Measurements from ENCODE around the gene FHIT. TPM values are rescaled to one million over a fixed set of nuclear protein-coding genes. Genes with fewer than 3 reads are reported as not detected.

FHIT gene
- total RNA-seq, 1 experiment from 2014 or later, result 9.8 TPM

DNA sequence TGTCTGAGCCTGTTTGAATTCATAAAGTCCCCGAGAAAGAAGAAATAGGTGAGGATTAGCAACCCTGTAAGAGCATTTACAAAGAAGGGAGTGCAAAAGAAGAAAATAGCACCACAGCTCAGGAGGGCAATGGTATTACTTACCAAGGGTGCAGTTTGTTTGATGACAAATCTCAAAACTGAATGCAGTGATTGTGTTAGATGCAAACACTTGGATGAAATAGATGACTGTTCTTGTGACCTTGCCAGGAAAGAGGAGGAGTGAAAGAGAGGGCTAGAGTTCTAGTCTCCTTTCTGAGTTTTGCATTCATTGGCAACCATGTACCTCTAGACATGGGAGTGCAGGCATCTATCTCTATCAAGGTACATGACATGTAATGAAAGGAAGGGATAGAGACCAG lies 1170.6 kb downstream of the FHIT start:
- intact Hi-C loops (cut with micrococcal nuclease; ENCODE audit: unreplicated experiment), result no loop called here
- ChIA-PET POLR2A (ENCODE audit: unreplicated experiment) (no interaction called here), CTCF (no interaction called here)
- no peak overlapping the region for H2AFZ ChIP-seq
- no peaks in the 10 kb centered on the region for H3K4me1 ChIP-seq (replicated peaks; ENCODE audit: insufficient read depth)
- H3K9me2 ChIP-seq (ENCODE audit: insufficient read depth), result no peaks in the 10 kb centered on the region
- no peak overlapping the region for H3K4me2 ChIP-seq
- no peak for DNase-seq
- H3K9me3 ChIP-seq (ENCODE audit: insufficient read depth, low read depth), result no peaks in the 10 kb centered on the region
- BruUV-seq (replicated peaks), result no TSS peak
- no peak overlapping the region for H3K4me3 ChIP-seq
- H3F3A ChIP-seq (ENCODE audit: insufficient read depth, low read depth), result no peaks in the 10 kb centered on the region
- TF ChIP-seq, protein P1, sequence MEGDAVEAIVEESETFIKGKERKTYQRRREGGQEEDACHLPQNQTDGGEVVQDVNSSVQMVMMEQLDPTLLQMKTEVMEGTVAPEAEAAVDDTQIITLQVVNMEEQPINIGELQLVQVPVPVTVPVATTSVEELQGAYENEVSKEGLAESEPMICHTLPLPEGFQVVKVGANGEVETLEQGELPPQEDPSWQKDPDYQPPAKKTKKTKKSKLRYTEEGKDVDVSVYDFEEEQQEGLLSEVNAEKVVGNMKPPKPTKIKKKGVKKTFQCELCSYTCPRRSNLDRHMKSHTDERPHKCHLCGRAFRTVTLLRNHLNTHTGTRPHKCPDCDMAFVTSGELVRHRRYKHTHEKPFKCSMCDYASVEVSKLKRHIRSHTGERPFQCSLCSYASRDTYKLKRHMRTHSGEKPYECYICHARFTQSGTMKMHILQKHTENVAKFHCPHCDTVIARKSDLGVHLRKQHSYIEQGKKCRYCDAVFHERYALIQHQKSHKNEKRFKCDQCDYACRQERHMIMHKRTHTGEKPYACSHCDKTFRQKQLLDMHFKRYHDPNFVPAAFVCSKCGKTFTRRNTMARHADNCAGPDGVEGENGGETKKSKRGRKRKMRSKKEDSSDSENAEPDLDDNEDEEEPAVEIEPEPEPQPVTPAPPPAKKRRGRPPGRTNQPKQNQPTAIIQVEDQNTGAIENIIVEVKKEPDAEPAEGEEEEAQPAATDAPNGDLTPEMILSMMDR (conservative IDR thresholded peaks at IDR 0.05), result no peak
- TF ChIP-seq EZH2 (IDR thresholded peaks at IDR 0.05; ENCODE audit: low read depth), result no peak
- H3K27ac ChIP-seq, result no peak overlapping the region
- H3K27me3 ChIP-seq (ENCODE audit: insufficient read depth, low read depth), result no peaks in the 10 kb centered on the region
- no peaks in the 10 kb centered on the region for H3K79me2 ChIP-seq (ENCODE audit: low read depth)
- H3K36me3 ChIP-seq (ENCODE audit: low read depth), result no peaks in the 10 kb centered on the region
- H4K20me1 ChIP-seq (ENCODE audit: insufficient read depth), result no peaks in the 10 kb centered on the region

DNA sequence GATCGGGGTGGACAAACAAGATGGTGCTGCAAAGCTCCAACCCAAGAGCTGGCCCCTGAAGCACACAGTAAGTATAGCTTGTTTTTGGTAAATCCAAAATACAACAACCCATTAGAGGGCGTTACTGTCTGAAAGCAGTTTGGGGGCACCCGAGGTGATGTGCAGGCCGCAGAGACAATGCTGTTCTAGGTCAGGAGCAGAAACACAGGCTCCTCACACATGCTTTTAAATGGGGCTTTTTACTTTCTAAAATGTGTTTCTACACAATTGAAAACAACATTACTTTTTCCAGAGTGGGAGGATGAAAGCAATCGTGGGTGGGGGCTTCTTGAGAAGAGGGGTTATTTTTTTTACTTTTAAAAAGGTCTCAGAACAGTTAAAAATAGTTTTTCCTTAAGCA lies 1172.2 kb downstream of the FHIT start:
- POLR2A ChIA-PET (ENCODE audit: unreplicated experiment), result no interaction called here
- Histone ChIP-seq H3K36me3 (ENCODE audit: low read depth) (no peaks in the 10 kb centered on the region), H3K27me3 (ENCODE audit: insufficient read depth, low read depth) (no peaks in the 10 kb centered on the region)

DNA sequence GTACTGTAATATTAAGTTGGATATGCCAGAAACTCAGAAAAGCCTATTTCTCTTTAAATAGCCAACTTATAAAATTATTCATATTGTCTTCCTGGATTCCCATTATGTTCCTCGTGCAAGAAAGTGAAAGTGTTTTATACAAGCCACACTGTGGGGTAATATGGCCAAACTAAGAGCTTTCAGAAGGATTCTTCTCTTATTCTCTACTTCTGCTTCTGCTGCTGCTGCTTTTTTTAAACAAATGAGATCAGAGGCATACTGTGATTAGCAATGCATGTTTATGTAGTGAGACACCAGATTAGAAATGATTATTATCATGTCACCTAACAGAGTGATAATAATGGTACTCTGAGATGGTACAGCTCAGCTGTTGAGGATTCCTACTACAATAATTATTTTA lies 1174.9 kb downstream of the FHIT start:
- no peaks in the 10 kb centered on the region for H3K36me3 ChIP-seq (ENCODE audit: low read depth)
- BruUV-seq (replicated peaks), result no TSS peak
- TF ChIP-seq, protein P1 (conservative IDR thresholded peaks at IDR 0.05), result no peak
- no peak for TF ChIP-seq EZH2 (IDR thresholded peaks at IDR 0.05; ENCODE audit: low read depth)
- H3K4me1 ChIP-seq (replicated peaks; ENCODE audit: insufficient read depth), result no peaks in the 10 kb centered on the region
- no peaks in the 10 kb centered on the region for H3F3A ChIP-seq (ENCODE audit: insufficient read depth, low read depth)
- no peak for DNase-seq
- no peaks in the 10 kb centered on the region for H3K27me3 ChIP-seq (ENCODE audit: insufficient read depth, low read depth)
- no peak overlapping the region for H3K4me3 ChIP-seq
- POLR2A ChIA-PET (ENCODE audit: unreplicated experiment), result no interaction called here
- H3K9me3 ChIP-seq (ENCODE audit: insufficient read depth, low read depth), result no peaks in the 10 kb centered on the region
- H4K20me1 ChIP-seq (ENCODE audit: insufficient read depth), result no peaks in the 10 kb centered on the region
- H3K4me2 ChIP-seq, result no peak overlapping the region
- H3K79me2 ChIP-seq (ENCODE audit: low read depth), result no peaks in the 10 kb centered on the region
- no peak overlapping the region for H2AFZ ChIP-seq
- CTCF ChIA-PET, result no interaction called here
- no peaks in the 10 kb centered on the region for H3K9me2 ChIP-seq (ENCODE audit: insufficient read depth)
- intact Hi-C loops (cut with micrococcal nuclease; ENCODE audit: unreplicated experiment), result no loop called here
- no peak overlapping the region for H3K27ac ChIP-seq

More for the DNA sequence above, 1172.2 kb downstream of the FHIT start:
- H3F3A ChIP-seq (ENCODE audit: insufficient read depth, low read depth), result no peaks in the 10 kb centered on the region
- no peaks in the 10 kb centered on the region for H3K79me2 ChIP-seq (ENCODE audit: low read depth)
- H3K9me2 ChIP-seq (ENCODE audit: insufficient read depth), result no peaks in the 10 kb centered on the region
- TF ChIP-seq EZH2 (IDR thresholded peaks at IDR 0.05; ENCODE audit: low read depth), result no peak
- TF ChIP-seq, protein P1 (conservative IDR thresholded peaks at IDR 0.05), result no peak
- CTCF ChIA-PET, result no interaction called here
- intact Hi-C loops (cut with micrococcal nuclease; ENCODE audit: unreplicated experiment), result no loop called here
- H4K20me1 ChIP-seq (ENCODE audit: insufficient read depth), result no peaks in the 10 kb centered on the region
- no TSS peak for BruUV-seq (replicated peaks)
- no peaks in the 10 kb centered on the region for H3K9me3 ChIP-seq (ENCODE audit: insufficient read depth, low read depth)
- no peaks in the 10 kb centered on the region for H3K4me1 ChIP-seq (replicated peaks; ENCODE audit: insufficient read depth)
- no peak overlapping the region for H2AFZ ChIP-seq
- no peak for DNase-seq
- H3K27ac ChIP-seq, result no peak overlapping the region
- H3K4me2 ChIP-seq, result no peak overlapping the region
- no peak overlapping the region for H3K4me3 ChIP-seq

Measured in PC-9 (cell line).